Ascending aorta (tissue), 2 donors: ENCODE data around the gene CACNA1D. TPM values are rescaled to one million over a fixed set of nuclear protein-coding genes. Genes with fewer than 3 reads are reported as not detected.

Experiments
- DNase-seq, 2 donors: peaks; one replicate each; pipeline ENCODE4 v3.0.0-alpha.2; 2019; ENCODE audit warnings: low spot score in 2 of 2
- H3K27ac ChIP-seq, 2 donors: fragments of 200-600 bp; sonication (generic); one replicate each; pipeline ENCODE4 v1.5.1; 2016 to 2017; ENCODE audit warnings: mild to moderate bottlenecking in 1 of 2
- H3K27me3 ChIP-seq: fragments of 200-600 bp; sonication (generic); one replicate; pipeline ENCODE4 v1.5.1; 2017
- H3K36me3 ChIP-seq, 2 donors: fragments of 200-600 bp; sonication (generic); one replicate each; pipeline ENCODE4 v1.5.1; 2016
- H3K4me1 ChIP-seq, 2 donors: fragments of 200-600 bp; sonication (generic); one replicate each; pipeline ENCODE4 v1.5.1; 2016 to 2017; ENCODE audit warnings: mild to moderate bottlenecking in 1 of 2
- H3K4me3 ChIP-seq, 2 donors: fragments of 200-600 bp; sonication (generic); one replicate each; pipeline ENCODE4 v1.5.1; 2016 to 2017; ENCODE audit warnings: mild to moderate bottlenecking in 1 of 2
- H3K9me3 ChIP-seq, 2 donors: fragments of 200-600 bp; sonication (generic); one replicate each; pipeline ENCODE4 v1.5.1; 2016
- intact Hi-C: fragments of 100-400 bp; cut with DNase I; formaldehyde crosslinking; loops from one replicate; pipeline ENCODE4 v1.15.1; 2023
- total RNA-seq: library from RNA; depleted of rRNA; stranded (reverse); fragments of >200 nt; gene quantifications from one replicate; pipeline ENCODE4 v1.1.0, GENCODE V29; 2016
- TF ChIP-seq, protein P1 (sequence below), 3 experiments: fragments of 200-600 bp in 2 of 3; fragments of 450-650 bp in 1 of 3; sonication (generic) in 2 of 3; IDR thresholded peaks; one replicate each; pipeline ENCODE4 v1.5.1; 2016 to 2019; ENCODE audit warnings: antibody characterized with exemption in 3 of 3, mild to moderate bottlenecking in 1 of 3, moderate library complexity in 1 of 3

The CACNA1D gene
- total RNA-seq, 1 donor from 2014 or later, result 0.43 TPM

DNA sequence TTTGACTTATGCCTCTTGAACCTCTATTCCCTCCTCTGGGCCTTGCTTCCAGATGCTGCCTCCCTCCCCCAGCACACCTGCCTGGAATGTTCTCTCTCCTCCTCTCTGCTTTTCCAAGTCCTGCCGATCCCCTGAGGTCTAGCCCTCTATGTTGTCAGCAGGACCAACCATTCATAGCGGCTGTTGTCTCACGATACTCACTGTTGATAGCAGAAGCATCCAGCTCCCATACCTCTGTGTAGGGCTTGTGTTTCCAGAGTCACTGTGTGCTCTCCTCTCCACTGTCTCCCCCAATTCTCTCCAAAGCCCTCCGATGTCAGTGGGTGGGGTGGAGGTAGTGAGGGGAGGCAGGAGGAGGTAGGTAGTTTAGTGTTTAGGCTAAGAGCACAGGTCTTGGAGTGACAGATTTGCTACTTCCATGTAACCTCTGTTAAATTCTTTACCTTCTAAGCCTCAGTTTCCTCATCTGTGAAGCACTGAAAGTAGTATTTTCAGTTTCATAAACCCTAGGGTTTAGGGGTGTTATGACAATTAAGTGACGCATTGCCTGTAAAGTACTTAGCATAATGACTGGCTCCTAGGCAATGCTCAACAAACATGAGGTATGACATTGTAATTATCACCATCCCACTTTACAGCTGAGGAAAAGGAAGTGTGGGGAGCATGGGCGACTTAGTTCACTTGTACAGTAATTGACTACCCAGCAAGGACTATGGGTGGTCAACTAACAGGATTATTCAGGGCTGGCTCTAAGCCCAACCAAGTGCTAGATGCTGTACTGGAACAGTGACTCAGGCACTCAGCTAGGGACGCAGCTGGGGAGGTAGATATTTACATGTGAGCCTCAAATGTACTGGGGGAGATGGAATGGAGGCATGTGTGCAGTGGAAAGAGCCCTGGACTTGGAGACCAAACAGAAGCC lies 122.8 kb downstream of the CACNA1D start:
- Histone ChIP-seq H3K9me3 (no peaks in the 10 kb centered on the region), H3K36me3 (no peaks in the 10 kb centered on the region), H3K27me3 (no peaks in the 10 kb centered on the region), H3K4me3 (no peak overlapping the region), H3K4me1 (no peaks in the 10 kb centered on the region), H3K27ac (no peak overlapping the region)
- TF ChIP-seq, protein P1, sequence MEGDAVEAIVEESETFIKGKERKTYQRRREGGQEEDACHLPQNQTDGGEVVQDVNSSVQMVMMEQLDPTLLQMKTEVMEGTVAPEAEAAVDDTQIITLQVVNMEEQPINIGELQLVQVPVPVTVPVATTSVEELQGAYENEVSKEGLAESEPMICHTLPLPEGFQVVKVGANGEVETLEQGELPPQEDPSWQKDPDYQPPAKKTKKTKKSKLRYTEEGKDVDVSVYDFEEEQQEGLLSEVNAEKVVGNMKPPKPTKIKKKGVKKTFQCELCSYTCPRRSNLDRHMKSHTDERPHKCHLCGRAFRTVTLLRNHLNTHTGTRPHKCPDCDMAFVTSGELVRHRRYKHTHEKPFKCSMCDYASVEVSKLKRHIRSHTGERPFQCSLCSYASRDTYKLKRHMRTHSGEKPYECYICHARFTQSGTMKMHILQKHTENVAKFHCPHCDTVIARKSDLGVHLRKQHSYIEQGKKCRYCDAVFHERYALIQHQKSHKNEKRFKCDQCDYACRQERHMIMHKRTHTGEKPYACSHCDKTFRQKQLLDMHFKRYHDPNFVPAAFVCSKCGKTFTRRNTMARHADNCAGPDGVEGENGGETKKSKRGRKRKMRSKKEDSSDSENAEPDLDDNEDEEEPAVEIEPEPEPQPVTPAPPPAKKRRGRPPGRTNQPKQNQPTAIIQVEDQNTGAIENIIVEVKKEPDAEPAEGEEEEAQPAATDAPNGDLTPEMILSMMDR (IDR thresholded peaks at IDR 0.05), result no peak
- no peak for DNase-seq
- intact Hi-C loops, result no loop called here

DNA sequence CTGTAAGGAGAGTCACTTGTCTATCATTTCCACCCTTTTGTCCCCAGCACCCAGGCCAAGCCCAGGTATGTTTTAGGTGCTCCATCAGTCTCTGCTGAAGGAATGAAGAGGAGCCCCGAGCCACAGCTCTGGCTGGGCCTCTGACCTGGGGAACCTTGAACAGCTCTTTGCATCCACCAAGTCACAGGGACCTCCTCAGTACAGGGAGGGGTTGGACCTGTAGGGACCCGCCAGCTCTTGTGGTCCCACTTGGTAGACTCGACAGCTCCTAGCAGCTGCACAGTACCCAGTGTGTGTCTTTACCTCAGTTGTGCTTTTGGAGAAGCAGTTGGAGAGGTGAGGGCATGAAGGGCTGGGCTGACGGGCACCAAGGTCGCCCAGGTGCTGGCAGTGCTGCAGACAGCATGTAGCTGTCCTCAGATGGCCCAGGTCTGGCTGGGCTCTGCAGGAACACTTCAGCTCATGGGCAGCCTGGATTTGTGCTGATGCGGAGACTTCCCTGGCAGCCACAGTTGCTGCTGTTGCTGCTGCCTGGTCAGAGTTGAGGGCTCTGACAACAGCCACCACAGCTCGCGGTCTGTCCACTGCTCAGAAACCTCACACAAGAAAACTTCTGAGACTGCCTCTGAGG lies 123.6 kb downstream of the CACNA1D start:
- Histone ChIP-seq H3K9me3 (no peaks in the 10 kb centered on the region), H3K27me3 (no peaks in the 10 kb centered on the region), H3K4me3 (no peak overlapping the region), H3K4me1 (no peaks in the 10 kb centered on the region), H3K36me3 (no peaks in the 10 kb centered on the region), H3K27ac (no peak overlapping the region)
- no peak for DNase-seq
- intact Hi-C loops, result no loop called here
- TF ChIP-seq, protein P1 (IDR thresholded peaks at IDR 0.05), result no peak

DNA sequence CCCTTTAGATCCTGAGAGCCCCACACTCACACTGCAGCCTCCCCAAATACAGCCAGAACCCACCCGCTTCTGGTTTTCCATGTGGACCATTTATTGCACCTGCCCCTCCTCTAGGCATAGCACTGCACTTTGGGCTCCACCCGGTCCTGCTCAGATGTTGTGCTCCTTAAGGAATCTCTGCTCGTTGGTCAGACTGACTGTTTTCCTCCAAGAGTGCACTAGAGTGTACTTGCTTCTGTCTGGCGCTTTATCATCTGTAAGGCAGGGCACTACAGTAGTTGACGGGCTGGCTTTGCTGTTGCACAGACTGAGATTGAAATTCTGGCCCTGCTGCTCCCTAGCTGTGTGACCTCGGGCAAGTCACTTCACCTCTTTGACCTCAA lies 124.1 kb downstream of the CACNA1D start:
- Histone ChIP-seq H3K4me1 (no peaks in the 10 kb centered on the region), H3K36me3 (no peaks in the 10 kb centered on the region), H3K4me3 (no peak overlapping the region), H3K27me3 (no peaks in the 10 kb centered on the region), H3K27ac (no peak overlapping the region), H3K9me3 (no peaks in the 10 kb centered on the region)
- TF ChIP-seq, protein P1 (IDR thresholded peaks at IDR 0.05), result no peak
- intact Hi-C loops, result no loop called here
- DNase-seq, result no peak

DNA sequence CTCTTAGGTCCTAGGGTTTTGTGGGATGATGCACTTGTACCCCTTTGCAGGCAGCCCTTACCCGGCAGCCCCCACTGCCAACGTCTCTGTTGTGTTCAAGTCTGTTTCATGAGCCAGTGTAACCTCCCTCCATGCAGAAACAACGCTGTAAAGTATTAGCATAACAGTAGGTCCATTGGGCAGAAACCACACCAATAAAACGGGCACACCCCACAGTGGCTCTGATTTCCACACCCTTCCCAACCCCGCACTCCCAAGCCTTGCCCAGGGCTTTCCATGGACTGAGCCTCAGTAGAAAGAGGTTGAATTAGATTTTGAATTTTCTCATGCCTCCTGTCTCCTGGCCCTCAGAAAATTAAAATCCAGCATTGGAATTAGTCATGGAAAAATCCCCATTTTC lies 124.5 kb downstream of the CACNA1D start:
- Histone ChIP-seq H3K27me3 (no peaks in the 10 kb centered on the region), H3K4me1 (no peaks in the 10 kb centered on the region), H3K9me3 (no peaks in the 10 kb centered on the region), H3K36me3 (no peaks in the 10 kb centered on the region), H3K27ac (no peak overlapping the region), H3K4me3 (no peak overlapping the region)
- no peak for DNase-seq
- intact Hi-C loops, result no loop called here
- TF ChIP-seq, protein P1 (IDR thresholded peaks at IDR 0.05), result no peak

DNA sequence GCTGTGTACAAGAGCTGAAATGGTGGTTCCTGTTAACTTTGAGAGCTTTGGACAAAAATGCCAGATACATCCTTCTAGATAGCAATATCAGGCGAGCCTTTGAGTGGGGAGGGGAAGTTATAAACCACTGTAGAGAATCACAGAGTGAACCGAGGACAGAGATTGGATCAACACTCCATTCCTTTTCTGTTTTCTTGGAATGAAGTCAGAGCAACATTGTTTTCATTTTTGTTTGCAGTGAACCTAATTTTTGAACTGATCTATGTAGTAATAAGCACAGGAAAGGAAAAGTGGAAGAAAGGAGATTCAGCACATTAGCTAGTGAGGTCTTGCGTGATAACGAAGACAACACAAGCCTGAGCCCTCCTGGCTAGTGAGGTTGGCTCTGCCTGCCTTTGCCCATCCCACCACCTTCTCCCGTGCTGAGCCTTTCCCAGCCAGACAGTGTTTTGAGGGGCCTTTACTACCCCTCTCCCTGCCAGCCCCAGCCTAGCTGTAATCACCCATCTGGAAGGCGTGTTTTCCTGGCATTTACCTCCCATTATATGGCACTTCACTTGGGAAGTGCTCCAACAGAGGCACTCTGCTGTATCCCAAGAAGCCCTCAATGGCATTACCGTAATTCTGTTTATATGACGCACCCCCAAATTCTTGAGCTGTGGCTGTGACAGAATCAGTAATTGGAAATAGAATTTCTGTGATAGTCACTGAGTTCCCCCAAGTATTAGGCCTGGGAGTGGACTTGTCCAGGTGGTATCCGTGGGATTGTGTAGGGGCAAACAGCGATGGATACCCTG lies 129.8 kb downstream of the CACNA1D start:
- Histone ChIP-seq H3K27me3 (no peaks in the 10 kb centered on the region), H3K27ac (no peak overlapping the region), H3K4me1 (no peaks in the 10 kb centered on the region), H3K4me3 (no peak overlapping the region), H3K36me3 (no peaks in the 10 kb centered on the region), H3K9me3 (no peaks in the 10 kb centered on the region)
- no peak for DNase-seq
- TF ChIP-seq, protein P1 (IDR thresholded peaks at IDR 0.05), result no peak
- intact Hi-C loops, result no loop called here
